Lung (tissue), 12 donors: ENCODE measurements around the gene GUCD1. TPM values are rescaled to one million over a fixed set of nuclear protein-coding genes. Genes with fewer than 3 reads are reported as not detected.
"Not testable (repeated sequence)": the region's sequence is repeated elsewhere in the genome, so short reads cannot be mapped to it uniquely, and the experiment has no call there.

Source experiments
- ATAC-seq: fragments of 200-7000 bp; cut with Tn5 transposase; one replicate; pipeline ENCODE4 v1.9.1; 2020; ENCODE audit warnings: moderate number of reproducible peaks; ENCODE audit not compliant: insufficient read depth, low FRiP score
- DNase-seq, 3 donors: peaks; one replicate each; pipeline ENCODE4 v3.0.0-alpha.2; 2013 to 2017
- H3K27ac ChIP-seq, 2 donors: one replicate each; pipeline ENCODE4 v1.5.1; 2013; ENCODE audit warnings: mild to moderate bottlenecking in 2 of 2, moderate library complexity in 2 of 2, control low read depth in 1 of 2, inconsistent platforms in 1 of 2, low read depth in 1 of 2, low read length in 1 of 2
- H3K27me3 ChIP-seq, 3 donors: one replicate each; pipeline ENCODE4 v1.5.1; 2013; ENCODE audit warnings: low read length in 2 of 3; ENCODE audit not compliant: control insufficient read depth in 3 of 3, insufficient read depth in 3 of 3
- H3K36me3 ChIP-seq, 4 donors: one replicate each; pipeline ENCODE4 v1.5.1; 2013; ENCODE audit warnings: low read length in 4 of 4, mild to moderate bottlenecking in 1 of 4, moderate library complexity in 1 of 4; ENCODE audit not compliant: control insufficient read depth in 4 of 4, insufficient read depth in 4 of 4
- H3K4me1 ChIP-seq, 5 donors: one replicate each; pipeline ENCODE4 v1.5.1; 2013; ENCODE audit warnings: low read length in 5 of 5, mild to moderate bottlenecking in 2 of 5, moderate library complexity in 1 of 5; ENCODE audit not compliant: control insufficient read depth in 5 of 5, insufficient read depth in 5 of 5
- H3K4me3 ChIP-seq: one replicate; pipeline ENCODE4 v1.5.1; 2013; ENCODE audit warnings: mild to moderate bottlenecking, control low read depth, moderate library complexity
- H3K9ac ChIP-seq, 2 donors: one replicate each; pipeline ENCODE4 v1.5.1; 2013; ENCODE audit warnings: low read length in 2 of 2, control low read depth in 1 of 2; ENCODE audit not compliant: insufficient read depth in 1 of 2
- H3K9me3 ChIP-seq, 4 donors: one replicate each; pipeline ENCODE4 v1.5.1; 2013; ENCODE audit warnings: low read length in 3 of 4, mild to moderate bottlenecking in 1 of 4, moderate library complexity in 1 of 4; ENCODE audit not compliant: control insufficient read depth in 4 of 4, insufficient read depth in 3 of 4
- CTCF ChIP-seq: IDR thresholded peaks from 2 replicates; pipeline ENCODE4 v1.5.1; 2012; ENCODE audit warnings: mild to moderate bottlenecking; ENCODE audit errors: control extremely low read depth, extremely low read depth
- WGBS, 2 donors: extraction: QIAGEN DNeasy Blood & Tissue Kit; methylation state at CpG; one replicate each; pipeline ENCODE4 v1.1.7; 2013; 5-methylcytosine and 5-hydroxymethylcytosine counted together
- polyA plus RNA-seq, 2 donors: library from polyadenylated mRNA; stranded (reverse); fragments of 200-250 nt; gene quantifications; one replicate each; pipeline ENCODE4 v1.2.1, GENCODE V29; 2013
- total RNA-seq, 2 donors: library from RNA; depleted of rRNA in 1 of 2; stranded (reverse); fragments of >200 nt in 1 of 2; gene quantifications; one replicate each; pipeline ENCODE4 v1.2.1, GENCODE V29; 2014 to 2021
- donor health status: control.
- donor health status: control.
- donor health status: Bipolar disorder and iron deficiency.
- donor health status: healthy.
- donor health status: DM: yes; HTN: yes; CAD: no.

The GUCD1 gene
- total and polyA plus RNA-seq, 4 donors, result 87.8 to 130 (median 107) TPM

GRCh38 chr22:24535348-24535747, 19.6 kb downstream of the GUCD1 start:
- Histone ChIP-seq H3K9ac (no peak overlapping the region), H3K36me3 (peaks cover 1 to 8% (median 4%) of the 10 kb centered on the region in 4 donors), H3K9me3 (no peaks in the 10 kb centered on the region), H3K4me3 (no peak overlapping the region), H3K27me3 (no peaks in the 10 kb centered on the region), H3K4me1 (peaks cover 0 to 12% (median 0%) of the 10 kb centered on the region in 5 donors), H3K27ac (no peak overlapping the region)
- no peak for DNase-seq
- ATAC-seq, result no peak
- no peak for TF ChIP-seq CTCF
- 96 to 97% methylated on average over 4 of the region's 4 CpGs for WGBS, 2 donors

- H3K9ac ChIP-seq, result no peak overlapping the region
- peaks cover 0 to 12% (median 0%) of the 10 kb centered on the region in 5 donors for H3K4me1 ChIP-seq
- TF ChIP-seq CTCF, result no peak
- H3K9me3 ChIP-seq, result no peaks in the 10 kb centered on the region
- no peak overlapping the region for H3K4me3 ChIP-seq
- WGBS, 2 donors, result 74 to 75% methylated on average over 1 of the region's 1 CpG
- H3K27me3 ChIP-seq, result no peaks in the 10 kb centered on the region
- H3K27ac ChIP-seq, result no peak overlapping the region
- H3K36me3 ChIP-seq, result no peaks in the 10 kb centered on the region
- peak; percentile 41 for ATAC-seq
- peak in 2 of 3 donors; percentile 13 to 39 for DNase-seq
Observed at GRCh38 chr22:24532075-24532474, 22.9 kb downstream of the GUCD1 start.

- WGBS, 2 donors, result 90 to 93% methylated on average over 3 of the region's 3 CpGs
- not testable (repeated sequence) for H3K4me3 ChIP-seq, H3K9ac ChIP-seq, H3K9me3 ChIP-seq, H3K27ac ChIP-seq, ATAC-seq, H3K27me3 ChIP-seq, DNase-seq, H3K36me3 ChIP-seq
- peaks cover 0 to 12% (median 0%) of the 10 kb centered on the region in 5 donors for H3K4me1 ChIP-seq
Observed at GRCh38 chr22:24530968-24531367, 24.0 kb downstream of the GUCD1 start.

- Histone ChIP-seq H3K4me3 (no peak overlapping the region), H3K4me1 (peaks cover 0 to 12% (median 0%) of the 10 kb centered on the region in 5 donors), H3K36me3 (no peaks in the 10 kb centered on the region), H3K27me3 (no peaks in the 10 kb centered on the region), H3K9ac (no peak overlapping the region), H3K27ac (no peak overlapping the region), H3K9me3 (no peaks in the 10 kb centered on the region)
- ATAC-seq (no peak), DNase-seq (no peak)
- 66 to 73% methylated on average over 2 of the region's 2 CpGs for WGBS, 2 donors
- no peak for TF ChIP-seq CTCF
Observed at GRCh38 chr22:24529898-24530297, 25.0 kb downstream of the GUCD1 start.
